ENCODE results near the gene SUFU. TPM values are rescaled to one million over a fixed set of nuclear protein-coding genes. Genes with fewer than 3 reads are reported as not detected.
A peak's percentile ranks its signal among the peaks of the same experiment; 100 is the strongest.

The SUFU gene
- total RNA-seq, 1 donor from 2014 or later: 13.5 TPM

DNA sequence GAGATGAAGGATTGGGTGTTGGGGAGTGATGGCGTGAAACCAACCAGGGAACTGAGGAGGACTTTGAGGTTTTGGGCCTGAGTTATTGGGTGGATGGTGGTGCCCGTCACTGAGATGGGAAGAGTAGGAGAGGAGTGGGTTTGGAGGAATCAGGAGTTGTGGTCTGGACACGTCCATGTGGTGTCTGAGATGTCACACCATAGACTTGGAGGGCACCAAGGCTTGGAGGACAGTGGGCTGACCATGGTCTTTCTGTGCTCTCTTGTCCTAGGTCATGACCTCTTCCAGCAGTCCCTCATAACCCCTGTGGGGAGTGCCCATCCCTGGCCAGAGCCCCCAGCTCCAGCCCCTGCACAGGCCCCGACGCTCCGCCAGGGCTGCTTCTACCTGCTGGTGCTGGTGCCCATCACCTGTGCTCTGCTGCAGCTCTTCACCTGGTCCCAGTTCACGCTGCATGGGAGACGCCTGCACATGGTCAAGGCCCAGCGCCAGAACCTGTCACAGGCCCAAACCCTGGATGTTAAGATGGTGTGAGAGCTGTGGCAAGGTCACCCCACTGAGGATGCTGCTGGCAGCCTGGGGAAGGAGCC is 28.2 kb upstream of the SUFU start:
- Histone ChIP-seq H3K4me1 (no peaks in the 10 kb centered on the region), H3K36me3 (peaks cover 31% of the 10 kb centered on the region), H3K4me3 (no peak overlapping the region), H3K9me3 (no peaks in the 10 kb centered on the region), H3K27me3 (no peaks in the 10 kb centered on the region), H3K27ac (no peak overlapping the region)
- TF ChIP-seq, protein P1, sequence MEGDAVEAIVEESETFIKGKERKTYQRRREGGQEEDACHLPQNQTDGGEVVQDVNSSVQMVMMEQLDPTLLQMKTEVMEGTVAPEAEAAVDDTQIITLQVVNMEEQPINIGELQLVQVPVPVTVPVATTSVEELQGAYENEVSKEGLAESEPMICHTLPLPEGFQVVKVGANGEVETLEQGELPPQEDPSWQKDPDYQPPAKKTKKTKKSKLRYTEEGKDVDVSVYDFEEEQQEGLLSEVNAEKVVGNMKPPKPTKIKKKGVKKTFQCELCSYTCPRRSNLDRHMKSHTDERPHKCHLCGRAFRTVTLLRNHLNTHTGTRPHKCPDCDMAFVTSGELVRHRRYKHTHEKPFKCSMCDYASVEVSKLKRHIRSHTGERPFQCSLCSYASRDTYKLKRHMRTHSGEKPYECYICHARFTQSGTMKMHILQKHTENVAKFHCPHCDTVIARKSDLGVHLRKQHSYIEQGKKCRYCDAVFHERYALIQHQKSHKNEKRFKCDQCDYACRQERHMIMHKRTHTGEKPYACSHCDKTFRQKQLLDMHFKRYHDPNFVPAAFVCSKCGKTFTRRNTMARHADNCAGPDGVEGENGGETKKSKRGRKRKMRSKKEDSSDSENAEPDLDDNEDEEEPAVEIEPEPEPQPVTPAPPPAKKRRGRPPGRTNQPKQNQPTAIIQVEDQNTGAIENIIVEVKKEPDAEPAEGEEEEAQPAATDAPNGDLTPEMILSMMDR (IDR thresholded peaks at IDR 0.05): no peak
- DNase-seq: no peak
- no peak for ATAC-seq
- intact Hi-C loops (cut with DNase I): no loop called here

DNA sequence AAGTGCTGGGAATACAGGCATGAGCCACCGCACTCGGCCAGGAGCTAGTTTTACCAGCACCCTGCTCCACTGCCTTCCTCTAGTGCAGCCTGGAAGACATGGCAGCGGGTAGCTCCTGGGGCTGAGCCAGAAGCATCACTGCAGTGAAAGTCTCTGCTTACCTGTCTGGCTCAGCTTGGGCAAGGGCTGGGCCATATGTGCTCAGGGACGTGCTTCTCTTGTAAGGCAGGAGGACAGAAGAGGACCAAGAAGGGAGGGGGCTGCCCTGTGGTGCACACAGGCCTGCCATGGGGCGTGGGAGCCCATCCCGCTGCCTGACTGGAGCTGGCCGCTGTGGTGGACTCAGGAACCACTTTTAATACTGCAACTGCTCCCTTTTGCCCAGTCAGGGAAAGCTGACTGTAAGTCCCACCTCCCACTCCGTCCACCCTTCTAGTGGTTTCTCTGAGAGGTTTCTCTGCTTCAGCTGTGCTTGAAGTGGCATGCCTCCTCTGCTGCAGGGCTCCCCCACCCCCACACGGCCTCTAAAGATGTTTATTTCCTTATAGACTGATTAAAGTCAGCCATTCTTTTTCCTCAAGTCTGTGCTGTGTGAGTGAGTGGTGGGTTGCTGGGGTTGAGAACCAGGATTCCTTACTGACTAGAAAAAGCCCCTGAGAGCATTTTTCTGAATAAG is 27.2 kb upstream of the SUFU start:
- H3K36me3 ChIP-seq: peaks cover 42% of the 10 kb centered on the region
- H3K27me3 ChIP-seq: no peaks in the 10 kb centered on the region
- ATAC-seq (peak; percentile 70), DNase-seq (peak; percentile 81)
- peak overlapping the region; percentile 11 for H3K27ac ChIP-seq
- intact Hi-C loops (cut with DNase I): no loop called here
- H3K9me3 ChIP-seq: no peaks in the 10 kb centered on the region
- TF ChIP-seq, protein P1 (IDR thresholded peaks at IDR 0.05): no peak
- no peaks in the 10 kb centered on the region for H3K4me1 ChIP-seq
- no peak overlapping the region for H3K4me3 ChIP-seq

DNA sequence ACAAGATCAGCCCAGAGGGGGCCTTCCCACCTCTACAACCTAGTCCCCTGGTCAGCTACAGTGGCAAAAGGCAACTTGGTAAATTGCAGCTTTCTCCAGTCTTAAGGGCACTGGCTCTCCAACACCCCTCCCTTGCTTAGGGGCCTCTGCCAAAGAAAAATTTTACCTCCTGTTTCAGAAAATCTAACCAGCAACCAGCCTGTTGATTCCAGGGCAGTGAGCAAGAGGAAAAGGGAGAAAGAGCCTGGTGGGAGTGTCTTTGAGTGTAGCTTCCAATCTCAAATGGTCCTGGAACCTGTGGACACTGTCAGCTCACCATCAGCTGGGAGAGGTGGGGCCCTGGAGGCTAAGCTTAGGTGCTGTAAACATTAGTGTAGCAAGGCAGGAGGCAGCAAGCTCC is 24.1 kb upstream of the SUFU start:
- DNase-seq: no peak
- Histone ChIP-seq H3K4me1 (no peaks in the 10 kb centered on the region), H3K4me3 (no peak overlapping the region), H3K27ac (no peak overlapping the region), H3K27me3 (no peaks in the 10 kb centered on the region), H3K9me3 (no peaks in the 10 kb centered on the region), H3K36me3 (peaks cover 67% of the 10 kb centered on the region)
- TF ChIP-seq, protein P1 (IDR thresholded peaks at IDR 0.05): no peak
- intact Hi-C loops (cut with DNase I): no loop called here
- no peak for ATAC-seq

- no peak for ATAC-seq
- TF ChIP-seq, protein P1 (IDR thresholded peaks at IDR 0.05): no peak
Measured at GRCh38 chr10:102480396-102480795, 23.4 kb upstream of the SUFU start.

GRCh38 chr10:102484021-102484420 is 19.8 kb upstream of the SUFU start:
- no peak for ATAC-seq
- intact Hi-C loops (cut with DNase I): no loop called here
- H3K36me3 ChIP-seq: peaks cover 100% of the 10 kb centered on the region
- no peaks in the 10 kb centered on the region for H3K9me3 ChIP-seq
- H3K27ac ChIP-seq: no peak overlapping the region
- no peaks in the 10 kb centered on the region for H3K27me3 ChIP-seq
- no peak for DNase-seq
- no peak overlapping the region for H3K4me3 ChIP-seq
- TF ChIP-seq, protein P1 (IDR thresholded peaks at IDR 0.05): no peak
- no peaks in the 10 kb centered on the region for H3K4me1 ChIP-seq

More at GRCh38 chr10:102480396-102480795, 23.4 kb upstream of the SUFU start:
- intact Hi-C loops (cut with DNase I): no loop called here
- H3K9me3 ChIP-seq: no peaks in the 10 kb centered on the region
- DNase-seq: no peak
- no peak overlapping the region for H3K4me3 ChIP-seq
- no peak overlapping the region for H3K27ac ChIP-seq
- no peaks in the 10 kb centered on the region for H3K4me1 ChIP-seq
- no peaks in the 10 kb centered on the region for H3K27me3 ChIP-seq
- H3K36me3 ChIP-seq: peaks cover 72% of the 10 kb centered on the region
